GM21381 (cell line): Measurements from ENCODE around the gene CKMT1A.
A peak's percentile ranks its signal among the peaks of the same experiment; 100 is the strongest.

Experiments used
- ATAC-seq: cut with Tn5 transposase; IDR thresholded peaks from one replicate; pipeline ENCODE4 v1.9.1; 2021; ENCODE audit warnings: mild to moderate bottlenecking, moderate library complexity; ENCODE audit not compliant: unreplicated experiment

The CKMT1A gene

GRCh38 chr15:43746903-43747309, 53.2 kb downstream of the CKMT1A start:
- peak; percentile 11 for ATAC-seq

- no peak for ATAC-seq
Measured at GRCh38 chr15:43748376-43748775, 54.7 kb downstream of the CKMT1A start.
